GM12878 (cell line): ENCODE measurements around the gene SOX12.

Experiments
- EP300 ChIP-seq, 2 experiments: fragments of 150-350 bp in 1 of 2; IDR thresholded peaks; 2 replicates each; pipeline ENCODE4 v1.6.1; 2011 to 2012; ENCODE audit warnings: low read depth in 2 of 2, low read length in 2 of 2, borderline replicate concordance in 1 of 2, improper control_type of control experiment in 1 of 2, inconsistent platforms in 1 of 2; ENCODE audit not compliant: control insufficient read depth in 1 of 2
- NFIC ChIP-seq: IDR thresholded peaks from 2 replicates; pipeline ENCODE4 v1.6.1; 2012; ENCODE audit warnings: low read depth, mild to moderate bottlenecking, inconsistent platforms, low read length, moderate library complexity
- POLR2A ChIP-seq: IDR thresholded peaks from 2 replicates; pipeline ENCODE4 v1.6.1; 2011; ENCODE audit warnings: low read depth, mild to moderate bottlenecking, low read length
- RFX5 ChIP-seq: IDR thresholded peaks from 2 replicates; pipeline ENCODE4 v1.6.1; 2011; ENCODE audit warnings: low read depth, low read length, improper control_type of control experiment
- ZNF384 ChIP-seq: IDR thresholded peaks from 2 replicates; pipeline ENCODE4 v1.6.1; 2012; ENCODE audit warnings: low read depth, mild to moderate bottlenecking, low read length, improper control_type of control experiment, borderline replicate concordance
- ZNF622 ChIP-seq: fragments of 450-650 bp; IDR thresholded peaks from 2 replicates; pipeline ENCODE4 v1.6.1; 2017; ENCODE audit warnings: mild to moderate bottlenecking, inconsistent platforms
- TF ChIP-seq, protein P1 (sequence below), 3 experiments: IDR thresholded peaks in 2 of 3; conservative IDR thresholded peaks in 1 of 3; 2 replicates each; pipeline ENCODE4 v1.5.1; 2011; ENCODE audit warnings: low read depth in 3 of 3, low read length in 3 of 3, mild to moderate bottlenecking in 3 of 3, control low read depth in 2 of 3, moderate library complexity in 2 of 3, inconsistent platforms in 1 of 3, mixed read lengths in 1 of 3; ENCODE audit not compliant: control insufficient read depth in 2 of 3, insufficient read depth in 1 of 3; ENCODE audit errors: extremely low read depth in 1 of 3
- TF ChIP-seq, protein P2 (sequence below): IDR thresholded peaks from 2 replicates; pipeline ENCODE4 v1.6.1; 2012; ENCODE audit warnings: low read length, inconsistent platforms
- TF ChIP-seq, protein P3 (sequence below): IDR thresholded peaks from 2 replicates; pipeline ENCODE4 v1.6.1; 2012; ENCODE audit warnings: mild to moderate bottlenecking, low read depth, low read length

DNA sequence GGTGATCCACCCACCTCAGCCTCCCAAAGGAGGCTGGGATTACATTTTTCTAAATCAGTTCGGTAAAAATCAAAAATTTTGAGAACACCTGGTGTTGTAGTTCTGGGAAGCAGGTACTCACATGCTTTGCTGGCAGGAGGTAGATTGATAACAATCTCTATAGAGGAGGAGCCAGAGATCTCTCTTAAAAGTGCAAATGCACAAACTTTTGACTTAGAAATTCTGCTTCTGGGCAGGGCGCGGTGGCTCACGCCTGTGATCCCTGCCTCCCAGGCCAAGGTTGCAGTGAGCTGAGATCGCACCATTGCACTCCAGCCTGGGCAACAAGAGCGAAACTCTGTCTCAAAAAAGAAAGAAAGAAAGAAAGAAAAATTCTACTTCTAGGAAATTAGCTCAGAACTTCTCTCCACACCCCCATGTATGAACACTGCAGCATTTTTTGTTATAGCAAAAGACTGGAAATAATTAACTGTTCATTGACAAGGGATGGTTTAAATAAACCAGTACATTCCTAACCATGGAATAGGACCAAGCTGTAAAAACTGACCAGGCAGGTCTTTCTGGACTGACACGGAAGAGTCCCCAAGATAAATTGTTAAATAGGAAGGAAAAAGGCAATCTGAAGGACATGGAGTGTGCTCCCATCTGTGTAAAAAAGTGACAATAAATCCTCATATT lies 40.8 kb downstream of the SOX12 start:
- TF ChIP-seq, protein P1, sequence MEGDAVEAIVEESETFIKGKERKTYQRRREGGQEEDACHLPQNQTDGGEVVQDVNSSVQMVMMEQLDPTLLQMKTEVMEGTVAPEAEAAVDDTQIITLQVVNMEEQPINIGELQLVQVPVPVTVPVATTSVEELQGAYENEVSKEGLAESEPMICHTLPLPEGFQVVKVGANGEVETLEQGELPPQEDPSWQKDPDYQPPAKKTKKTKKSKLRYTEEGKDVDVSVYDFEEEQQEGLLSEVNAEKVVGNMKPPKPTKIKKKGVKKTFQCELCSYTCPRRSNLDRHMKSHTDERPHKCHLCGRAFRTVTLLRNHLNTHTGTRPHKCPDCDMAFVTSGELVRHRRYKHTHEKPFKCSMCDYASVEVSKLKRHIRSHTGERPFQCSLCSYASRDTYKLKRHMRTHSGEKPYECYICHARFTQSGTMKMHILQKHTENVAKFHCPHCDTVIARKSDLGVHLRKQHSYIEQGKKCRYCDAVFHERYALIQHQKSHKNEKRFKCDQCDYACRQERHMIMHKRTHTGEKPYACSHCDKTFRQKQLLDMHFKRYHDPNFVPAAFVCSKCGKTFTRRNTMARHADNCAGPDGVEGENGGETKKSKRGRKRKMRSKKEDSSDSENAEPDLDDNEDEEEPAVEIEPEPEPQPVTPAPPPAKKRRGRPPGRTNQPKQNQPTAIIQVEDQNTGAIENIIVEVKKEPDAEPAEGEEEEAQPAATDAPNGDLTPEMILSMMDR (IDR thresholded peaks at IDR 0.05 in 2 of 3, conservative IDR thresholded peaks at IDR 0.05 in 1 of 3; ENCODE audit: control insufficient read depth in 2 of 3, extremely low read depth in 1 of 3, insufficient read depth in 1 of 3, low read depth in 3 of 3, low read length in 3 of 3): no peak
- TF ChIP-seq ZNF384: no peak
- TF ChIP-seq, protein P2, sequence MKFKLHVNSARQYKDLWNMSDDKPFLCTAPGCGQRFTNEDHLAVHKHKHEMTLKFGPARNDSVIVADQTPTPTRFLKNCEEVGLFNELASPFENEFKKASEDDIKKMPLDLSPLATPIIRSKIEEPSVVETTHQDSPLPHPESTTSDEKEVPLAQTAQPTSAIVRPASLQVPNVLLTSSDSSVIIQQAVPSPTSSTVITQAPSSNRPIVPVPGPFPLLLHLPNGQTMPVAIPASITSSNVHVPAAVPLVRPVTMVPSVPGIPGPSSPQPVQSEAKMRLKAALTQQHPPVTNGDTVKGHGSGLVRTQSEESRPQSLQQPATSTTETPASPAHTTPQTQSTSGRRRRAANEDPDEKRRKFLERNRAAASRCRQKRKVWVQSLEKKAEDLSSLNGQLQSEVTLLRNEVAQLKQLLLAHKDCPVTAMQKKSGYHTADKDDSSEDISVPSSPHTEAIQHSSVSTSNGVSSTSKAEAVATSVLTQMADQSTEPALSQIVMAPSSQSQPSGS: no peak
- TF ChIP-seq NFIC: no peak
- TF ChIP-seq POLR2A: no peak
- TF ChIP-seq ZNF622: no peak
- no peak for TF ChIP-seq EP300 (IDR thresholded peaks at IDR 0.05; ENCODE audit: borderline replicate concordance in 1 of 2, control insufficient read depth in 1 of 2, low read depth in 2 of 2, low read length in 2 of 2)
- TF ChIP-seq RFX5: no peak
- TF ChIP-seq, protein P3, sequence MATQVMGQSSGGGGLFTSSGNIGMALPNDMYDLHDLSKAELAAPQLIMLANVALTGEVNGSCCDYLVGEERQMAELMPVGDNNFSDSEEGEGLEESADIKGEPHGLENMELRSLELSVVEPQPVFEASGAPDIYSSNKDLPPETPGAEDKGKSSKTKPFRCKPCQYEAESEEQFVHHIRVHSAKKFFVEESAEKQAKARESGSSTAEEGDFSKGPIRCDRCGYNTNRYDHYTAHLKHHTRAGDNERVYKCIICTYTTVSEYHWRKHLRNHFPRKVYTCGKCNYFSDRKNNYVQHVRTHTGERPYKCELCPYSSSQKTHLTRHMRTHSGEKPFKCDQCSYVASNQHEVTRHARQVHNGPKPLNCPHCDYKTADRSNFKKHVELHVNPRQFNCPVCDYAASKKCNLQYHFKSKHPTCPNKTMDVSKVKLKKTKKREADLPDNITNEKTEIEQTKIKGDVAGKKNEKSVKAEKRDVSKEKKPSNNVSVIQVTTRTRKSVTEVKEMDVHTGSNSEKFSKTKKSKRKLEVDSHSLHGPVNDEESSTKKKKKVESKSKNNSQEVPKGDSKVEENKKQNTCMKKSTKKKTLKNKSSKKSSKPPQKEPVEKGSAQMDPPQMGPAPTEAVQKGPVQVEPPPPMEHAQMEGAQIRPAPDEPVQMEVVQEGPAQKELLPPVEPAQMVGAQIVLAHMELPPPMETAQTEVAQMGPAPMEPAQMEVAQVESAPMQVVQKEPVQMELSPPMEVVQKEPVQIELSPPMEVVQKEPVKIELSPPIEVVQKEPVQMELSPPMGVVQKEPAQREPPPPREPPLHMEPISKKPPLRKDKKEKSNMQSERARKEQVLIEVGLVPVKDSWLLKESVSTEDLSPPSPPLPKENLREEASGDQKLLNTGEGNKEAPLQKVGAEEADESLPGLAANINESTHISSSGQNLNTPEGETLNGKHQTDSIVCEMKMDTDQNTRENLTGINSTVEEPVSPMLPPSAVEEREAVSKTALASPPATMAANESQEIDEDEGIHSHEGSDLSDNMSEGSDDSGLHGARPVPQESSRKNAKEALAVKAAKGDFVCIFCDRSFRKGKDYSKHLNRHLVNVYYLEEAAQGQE: no peak
